Brain microvascular endothelial cell (primary cell): ENCODE measurements around the gene CD81.
"Not testable (repeated sequence)": the region's sequence is repeated elsewhere in the genome, so short reads cannot be mapped to it uniquely, and the experiment has no call there.

Source experiments
- DNase-seq: peaks from one replicate; pipeline ENCODE4 v3.0.0-alpha.2; 2020
- H3K27ac ChIP-seq: fragments of 250-450 bp; sonication (Bioruptor Pico); 2 replicates; pipeline ENCODE4 v1.5.1; 2020; ENCODE audit warnings: mild to moderate bottlenecking, moderate library complexity
- H3K27me3 ChIP-seq: fragments of 250-450 bp; sonication (Bioruptor Pico); replicated peaks from 2 replicates; pipeline ENCODE4 v1.5.1; 2020; ENCODE audit warnings: mild to moderate bottlenecking
- H3K36me3 ChIP-seq: fragments of 250-450 bp; sonication (Bioruptor Pico); replicated peaks from 2 replicates; pipeline ENCODE4 v1.5.1; 2020; ENCODE audit warnings: mild to moderate bottlenecking
- H3K4me3 ChIP-seq: 2 replicates; pipeline ENCODE4 v1.5.1; 2011; ENCODE audit warnings: low read depth, mild to moderate bottlenecking, control low read depth, low read length, moderate library complexity
- in situ Hi-C: cut with HindIII; loops from 2 replicates; pipeline ENCODE4 v1.10.0; 2017; ENCODE audit warnings: low sequenced_read_pairs, low pct_ligation_motif_present
- TF ChIP-seq, protein P1 (sequence below): IDR thresholded peaks from 2 replicates; pipeline ENCODE4 v1.5.1; 2011; ENCODE audit warnings: low read depth, mild to moderate bottlenecking, moderate library complexity, low read length, control low read depth, inconsistent platforms; ENCODE audit errors: missing control alignments

Gene CD81

DNA sequence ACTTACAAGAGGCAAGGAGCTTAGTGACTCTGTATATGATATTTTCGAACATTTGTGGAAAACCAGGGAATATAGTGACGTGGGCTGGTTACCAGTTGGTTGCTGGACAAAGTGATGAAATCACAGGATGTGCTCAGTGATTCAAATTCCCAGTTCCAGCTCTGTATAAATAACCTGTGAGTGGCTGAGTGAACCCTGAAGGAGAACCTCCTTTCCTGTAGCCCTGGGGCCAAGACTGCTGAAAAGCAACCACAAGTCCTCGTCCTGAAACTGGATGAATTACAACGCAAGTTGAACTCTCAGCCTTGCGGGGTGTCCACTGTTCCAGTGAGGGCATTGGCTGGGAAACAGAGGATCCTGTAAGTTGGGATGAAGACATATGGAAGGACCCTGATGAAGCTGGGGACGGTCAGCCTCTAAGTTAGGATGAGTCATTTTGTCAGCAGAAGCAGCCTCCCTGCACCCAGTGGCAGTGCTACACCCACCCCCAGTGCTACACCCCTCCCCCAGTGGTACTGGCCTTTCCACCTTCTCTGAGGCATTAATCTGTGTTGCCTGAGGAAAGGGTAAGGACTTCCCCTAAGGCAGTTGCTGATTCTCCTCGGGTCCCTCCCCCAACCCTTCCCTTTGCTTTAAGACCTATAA lies 22.0 kb upstream of the CD81 start:
- no peaks in the 10 kb centered on the region for H3K27me3 ChIP-seq
- DNase-seq, result peak; percentile 16
- TF ChIP-seq, protein P1, sequence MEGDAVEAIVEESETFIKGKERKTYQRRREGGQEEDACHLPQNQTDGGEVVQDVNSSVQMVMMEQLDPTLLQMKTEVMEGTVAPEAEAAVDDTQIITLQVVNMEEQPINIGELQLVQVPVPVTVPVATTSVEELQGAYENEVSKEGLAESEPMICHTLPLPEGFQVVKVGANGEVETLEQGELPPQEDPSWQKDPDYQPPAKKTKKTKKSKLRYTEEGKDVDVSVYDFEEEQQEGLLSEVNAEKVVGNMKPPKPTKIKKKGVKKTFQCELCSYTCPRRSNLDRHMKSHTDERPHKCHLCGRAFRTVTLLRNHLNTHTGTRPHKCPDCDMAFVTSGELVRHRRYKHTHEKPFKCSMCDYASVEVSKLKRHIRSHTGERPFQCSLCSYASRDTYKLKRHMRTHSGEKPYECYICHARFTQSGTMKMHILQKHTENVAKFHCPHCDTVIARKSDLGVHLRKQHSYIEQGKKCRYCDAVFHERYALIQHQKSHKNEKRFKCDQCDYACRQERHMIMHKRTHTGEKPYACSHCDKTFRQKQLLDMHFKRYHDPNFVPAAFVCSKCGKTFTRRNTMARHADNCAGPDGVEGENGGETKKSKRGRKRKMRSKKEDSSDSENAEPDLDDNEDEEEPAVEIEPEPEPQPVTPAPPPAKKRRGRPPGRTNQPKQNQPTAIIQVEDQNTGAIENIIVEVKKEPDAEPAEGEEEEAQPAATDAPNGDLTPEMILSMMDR, result no peak
- in situ Hi-C loops, result no loop called here
- H3K36me3 ChIP-seq, result no peaks in the 10 kb centered on the region
- H3K4me3 ChIP-seq, result no peak overlapping the region
- no peak overlapping the region for H3K27ac ChIP-seq

DNA sequence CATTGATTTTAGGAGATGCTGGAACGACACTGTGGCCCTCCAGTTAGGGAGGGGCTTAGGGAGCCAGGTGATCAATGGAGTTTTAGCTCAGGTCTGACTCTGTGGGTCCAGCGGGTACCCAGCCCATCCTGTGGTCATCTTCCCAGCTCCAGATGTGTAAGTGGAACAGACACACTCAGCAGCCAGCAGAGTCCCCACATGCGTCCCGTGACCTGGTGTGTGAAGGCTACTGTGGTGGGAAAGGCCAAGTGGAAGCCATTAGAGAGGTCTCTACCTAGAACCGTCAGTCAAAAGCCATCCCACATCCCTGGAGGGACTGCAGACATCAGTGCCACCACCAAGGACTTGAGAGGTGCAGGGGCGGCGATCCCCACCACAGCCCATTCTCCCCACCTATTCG lies 19.9 kb upstream of the CD81 start:
- TF ChIP-seq, protein P1, result no peak
- in situ Hi-C loops, result no loop called here
- no peak overlapping the region for H3K27ac ChIP-seq
- no peaks in the 10 kb centered on the region for H3K36me3 ChIP-seq
- DNase-seq, result no peak
- H3K4me3 ChIP-seq, result no peak overlapping the region
- no peaks in the 10 kb centered on the region for H3K27me3 ChIP-seq

DNA sequence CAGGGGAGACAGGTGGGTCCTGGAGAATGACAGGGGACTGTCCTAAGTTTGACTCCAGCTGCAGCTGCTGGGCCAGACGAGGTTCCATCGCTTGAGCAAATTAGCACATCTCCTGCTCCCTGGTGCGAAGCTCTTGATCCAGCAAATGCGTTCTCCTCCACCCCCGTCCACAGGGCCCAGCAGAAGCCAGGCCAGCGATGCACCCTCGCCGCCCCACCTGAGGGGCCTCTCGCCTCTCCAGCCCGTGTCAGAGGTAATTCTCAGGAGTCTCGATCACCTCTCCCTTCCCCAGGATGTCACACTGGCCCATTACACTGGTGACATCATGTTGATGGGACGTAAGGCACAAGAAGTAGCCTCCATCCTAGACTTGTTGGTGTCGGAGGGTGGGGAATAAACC lies 19.5 kb upstream of the CD81 start:
- in situ Hi-C loops, DNase-seq, H3K36me3 ChIP-seq, H3K4me3 ChIP-seq, H3K27me3 ChIP-seq, H3K27ac ChIP-seq: not testable (repeated sequence)

DNA sequence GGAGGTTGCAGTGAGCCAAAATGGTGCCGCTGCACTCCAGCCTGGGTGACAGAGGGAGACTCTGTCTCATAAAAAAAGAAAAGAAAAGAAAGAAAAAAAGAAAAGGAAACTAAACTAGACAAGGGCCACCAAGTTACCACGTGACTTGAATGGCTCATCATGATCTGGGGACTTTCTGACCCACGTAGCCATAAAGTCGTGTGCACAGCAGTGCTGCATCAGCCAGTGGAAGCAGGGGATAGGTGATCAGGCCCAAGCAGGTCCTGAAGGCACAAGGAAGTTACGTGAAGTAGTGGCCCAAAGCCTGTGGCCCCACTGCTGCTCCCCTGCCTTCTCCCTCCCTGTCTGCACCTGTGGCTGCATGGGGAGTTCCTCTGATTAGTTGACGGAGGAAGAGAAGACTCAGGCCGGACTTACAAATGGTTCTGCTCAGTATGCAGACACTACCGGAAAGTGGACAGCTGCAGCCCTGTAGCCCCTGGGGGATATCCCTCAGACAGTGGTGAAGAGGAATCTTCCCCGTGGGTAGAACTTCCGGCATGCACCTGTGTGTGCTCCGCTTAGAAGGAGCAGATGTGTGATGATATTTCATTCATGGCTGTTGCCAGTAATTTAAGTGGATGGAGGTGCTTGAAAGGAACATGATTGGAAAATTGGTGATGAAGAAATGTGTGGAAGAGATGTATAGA lies 18.2 kb upstream of the CD81 start:
- TF ChIP-seq, protein P1, result no peak
- no peak for DNase-seq
- Histone ChIP-seq H3K27ac (no peak overlapping the region), H3K27me3 (no peaks in the 10 kb centered on the region), H3K36me3 (no peaks in the 10 kb centered on the region), H3K4me3 (no peak overlapping the region)
- in situ Hi-C loops, result no loop called here

DNA sequence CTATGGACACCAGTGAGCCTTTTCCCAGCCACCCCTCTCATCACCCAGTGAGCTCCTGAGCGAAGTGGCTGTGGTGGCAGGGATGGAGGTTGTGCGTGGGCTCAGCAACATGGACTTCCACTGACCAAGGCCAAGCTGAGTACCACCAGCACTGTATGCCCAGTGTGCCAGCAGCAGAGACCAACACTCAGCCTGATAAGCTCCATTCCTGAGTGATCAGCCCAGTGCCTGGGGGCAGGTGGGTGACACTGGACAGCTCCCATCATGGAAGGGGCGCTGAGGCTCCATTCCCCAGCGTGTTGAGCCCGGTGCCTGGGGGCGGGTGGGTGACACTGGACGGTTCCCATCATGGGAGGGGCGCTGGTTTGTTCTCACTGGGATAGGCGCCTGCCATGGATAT lies 17.6 kb upstream of the CD81 start:
- DNase-seq, result no peak
- in situ Hi-C loops, result no loop called here
- Histone ChIP-seq H3K4me3 (no peak overlapping the region), H3K27ac (no peak overlapping the region), H3K27me3 (no peaks in the 10 kb centered on the region), H3K36me3 (no peaks in the 10 kb centered on the region)
- TF ChIP-seq, protein P1, result no peak

DNA sequence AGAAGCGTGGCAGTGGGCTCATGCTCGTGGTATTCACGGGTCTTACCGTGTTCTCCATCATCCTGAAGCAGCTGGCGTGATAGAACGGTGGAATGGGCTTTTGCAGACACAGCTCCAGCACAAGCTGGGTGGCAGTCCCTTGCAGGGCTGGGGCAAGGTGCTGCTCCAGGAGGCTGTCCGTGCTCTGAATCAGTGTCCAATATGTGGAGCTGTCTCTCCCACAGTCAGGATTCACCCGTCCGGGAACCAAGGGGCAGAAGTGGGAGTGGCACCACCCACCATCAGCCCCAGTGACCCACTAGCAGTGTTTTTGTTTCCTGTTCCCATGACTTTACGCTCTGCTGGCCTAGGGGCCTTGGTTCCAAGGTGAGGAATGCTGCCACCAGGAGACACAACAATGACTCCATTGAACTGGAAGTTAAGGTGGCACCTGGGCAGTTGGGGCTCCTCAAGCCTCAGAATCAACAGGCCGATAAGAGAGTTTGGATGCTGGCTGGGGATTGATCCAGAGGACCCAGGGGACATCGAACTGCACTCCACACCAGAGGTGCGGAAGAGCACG lies 16.9 kb upstream of the CD81 start:
- no peak for DNase-seq
- no peaks in the 10 kb centered on the region for H3K36me3 ChIP-seq
- no peak overlapping the region for H3K4me3 ChIP-seq
- TF ChIP-seq, protein P1, result no peak
- no peak overlapping the region for H3K27ac ChIP-seq
- H3K27me3 ChIP-seq, result no peaks in the 10 kb centered on the region
- in situ Hi-C loops, result no loop called here
